Kasumi-1 (cell line): Measurements from ENCODE around the gene NSG1.

Experiments
- DNase-seq, 2 experiments: peaks; one replicate each; lab custom pipeline; 2025; lab: John Stamatoyannopoulos, UW

Gene NSG1

GRCh38 chr4:4396628-4397440, 9.9 kb downstream of the NSG1 start:
- DNase-seq, result no peak

DNA sequence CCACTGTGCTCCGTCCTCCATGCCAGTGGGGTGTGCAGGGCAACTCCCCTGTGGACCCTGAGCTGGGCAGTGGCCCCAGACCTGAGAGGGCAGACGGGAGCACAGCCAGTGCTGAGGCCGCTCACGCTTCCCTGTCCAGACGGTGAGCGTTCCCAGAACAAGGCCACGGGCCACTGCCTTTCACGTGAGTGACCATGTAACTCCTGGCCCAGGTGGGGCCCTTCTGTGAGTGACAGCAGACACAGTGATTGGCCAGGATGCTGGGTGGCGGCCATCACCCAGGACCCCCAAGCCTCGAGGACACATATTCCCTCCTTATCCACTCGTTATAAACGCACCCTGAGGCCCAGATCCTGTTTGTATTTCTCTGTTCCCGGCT, 10.5 kb downstream of the NSG1 start:
- DNase-seq, result no peak

GRCh38 chr4:4398430-4398829, 11.5 kb downstream of the NSG1 start:
- no peak for DNase-seq

- DNase-seq, result no peak
Observed at GRCh38 chr4:4401036-4401435, 14.1 kb downstream of the NSG1 start.

DNA sequence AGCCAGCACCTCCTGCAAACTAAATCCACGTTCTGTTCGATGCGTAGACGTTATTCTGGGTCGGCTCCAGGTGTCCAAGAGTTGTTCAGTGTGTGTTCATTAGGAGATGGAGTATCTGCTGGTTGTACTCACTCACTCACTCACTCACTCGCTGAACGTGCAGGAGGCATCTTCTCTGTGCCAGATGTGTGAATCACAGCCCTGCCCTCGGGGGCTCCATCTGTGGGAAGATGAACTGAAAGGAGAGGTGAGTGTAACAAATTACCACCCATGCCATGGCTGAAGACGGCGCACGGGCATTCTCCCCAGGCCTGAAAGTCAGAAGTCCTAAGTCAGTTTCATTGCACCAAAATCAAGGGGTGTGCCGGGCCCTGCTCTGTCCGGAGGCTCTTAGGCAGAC, 16.1 kb downstream of the NSG1 start:
- no peak for DNase-seq

GRCh38 chr4:4405358-4405962, 18.6 kb downstream of the NSG1 start:
- no peak for DNase-seq

DNA sequence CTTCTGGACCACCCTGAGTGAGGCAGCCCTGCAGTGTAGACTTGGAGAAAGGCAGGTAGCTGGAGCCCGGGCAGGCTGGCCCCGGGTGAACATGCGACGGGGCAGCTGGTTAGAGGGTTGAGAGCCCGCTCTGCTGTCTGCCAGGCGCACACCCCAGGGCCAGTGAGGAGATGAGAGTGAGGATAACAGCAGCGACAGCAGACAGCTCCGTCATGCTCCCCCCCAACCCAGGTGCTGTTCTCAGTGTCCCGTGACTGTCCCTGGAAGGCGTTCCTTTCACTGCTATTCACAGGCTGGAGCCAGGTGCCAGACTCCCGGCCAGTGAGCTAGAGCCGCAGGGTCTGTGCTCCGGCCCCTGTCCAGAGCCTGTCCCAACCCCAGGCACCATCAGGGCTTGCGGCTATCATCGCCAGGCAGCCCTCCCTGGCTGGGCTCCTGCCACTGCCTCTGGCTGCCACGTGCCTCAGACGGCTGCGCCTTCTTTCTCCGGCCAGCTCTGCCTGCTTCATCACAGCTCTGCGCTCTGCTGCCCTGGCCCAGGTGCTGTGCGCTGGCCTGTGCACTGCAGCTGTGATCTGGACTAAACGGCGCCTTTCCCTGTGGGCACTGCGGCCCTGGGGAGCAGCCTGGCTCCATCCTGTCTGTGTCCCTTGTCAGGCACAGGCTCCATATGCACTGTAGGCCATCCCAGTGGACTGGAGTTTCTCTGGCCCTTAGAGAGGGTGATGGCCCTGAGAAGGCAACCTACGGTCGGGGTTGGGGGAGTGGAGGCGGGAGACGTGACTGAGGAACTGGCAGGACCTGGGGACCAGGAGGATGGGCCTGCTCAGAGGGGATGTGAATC, 19.8 kb downstream of the NSG1 start:
- DNase-seq, result no peak

DNA sequence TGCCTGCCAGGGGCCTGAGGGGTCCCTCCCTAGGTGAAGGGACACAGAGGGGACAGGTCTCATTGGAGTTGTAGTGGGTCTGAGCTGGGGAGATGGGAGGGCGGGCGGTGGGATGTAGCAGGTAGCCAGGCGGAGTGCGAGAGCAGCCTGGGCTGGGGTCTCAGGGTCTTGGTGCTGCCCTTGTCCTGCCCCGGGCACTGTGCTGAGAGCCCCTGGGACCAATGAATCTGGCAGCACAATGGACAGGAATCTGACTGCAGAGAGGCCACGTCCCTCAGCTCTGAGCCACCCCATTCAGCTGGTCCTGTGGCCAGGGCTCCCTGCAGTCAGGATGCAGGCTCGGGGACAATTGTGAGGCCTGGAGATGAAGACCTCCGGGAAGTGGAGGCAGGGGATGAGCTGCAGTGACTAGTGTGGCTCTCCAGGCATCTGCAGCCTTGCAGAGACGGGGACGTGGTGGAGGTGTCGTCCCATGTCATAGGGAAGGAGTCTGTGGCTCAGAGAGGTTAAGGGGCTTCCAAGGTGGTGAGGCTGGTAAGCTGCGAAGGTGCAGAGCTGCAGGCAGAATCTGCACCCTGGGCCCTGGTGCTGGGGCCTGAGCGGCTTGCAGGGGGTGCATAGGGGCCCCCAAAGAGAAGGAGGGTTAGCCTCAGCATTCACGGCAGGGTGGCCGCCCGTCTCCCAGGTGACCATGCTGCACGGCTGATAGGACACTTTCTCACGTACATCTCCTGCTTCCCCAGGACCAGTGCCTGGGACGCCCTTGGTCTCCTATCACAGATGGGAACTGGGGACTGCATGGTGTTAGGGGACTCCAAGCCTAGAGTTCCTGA, 20.6 kb downstream of the NSG1 start:
- no peak for DNase-seq

DNA sequence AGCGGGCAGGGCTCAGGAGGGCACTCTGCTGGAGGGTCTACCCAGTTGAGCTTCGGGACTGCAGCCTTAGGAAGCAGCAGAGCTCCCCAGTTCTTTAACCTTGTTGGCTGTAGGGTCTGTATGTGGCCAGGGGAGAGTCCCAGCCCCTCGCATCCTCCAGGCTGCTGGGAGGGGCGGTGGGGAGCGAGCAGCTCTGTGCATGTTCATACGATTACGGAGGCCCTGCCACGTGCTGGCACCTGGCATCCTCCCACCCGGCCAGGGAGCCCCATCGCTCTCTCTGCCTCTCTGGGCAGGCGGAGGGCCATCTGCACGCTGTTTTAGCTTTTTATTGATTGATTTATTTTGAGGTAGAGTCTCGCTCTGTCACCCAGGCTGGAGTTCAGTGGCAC, 21.2 kb downstream of the NSG1 start:
- no peak for DNase-seq

DNA sequence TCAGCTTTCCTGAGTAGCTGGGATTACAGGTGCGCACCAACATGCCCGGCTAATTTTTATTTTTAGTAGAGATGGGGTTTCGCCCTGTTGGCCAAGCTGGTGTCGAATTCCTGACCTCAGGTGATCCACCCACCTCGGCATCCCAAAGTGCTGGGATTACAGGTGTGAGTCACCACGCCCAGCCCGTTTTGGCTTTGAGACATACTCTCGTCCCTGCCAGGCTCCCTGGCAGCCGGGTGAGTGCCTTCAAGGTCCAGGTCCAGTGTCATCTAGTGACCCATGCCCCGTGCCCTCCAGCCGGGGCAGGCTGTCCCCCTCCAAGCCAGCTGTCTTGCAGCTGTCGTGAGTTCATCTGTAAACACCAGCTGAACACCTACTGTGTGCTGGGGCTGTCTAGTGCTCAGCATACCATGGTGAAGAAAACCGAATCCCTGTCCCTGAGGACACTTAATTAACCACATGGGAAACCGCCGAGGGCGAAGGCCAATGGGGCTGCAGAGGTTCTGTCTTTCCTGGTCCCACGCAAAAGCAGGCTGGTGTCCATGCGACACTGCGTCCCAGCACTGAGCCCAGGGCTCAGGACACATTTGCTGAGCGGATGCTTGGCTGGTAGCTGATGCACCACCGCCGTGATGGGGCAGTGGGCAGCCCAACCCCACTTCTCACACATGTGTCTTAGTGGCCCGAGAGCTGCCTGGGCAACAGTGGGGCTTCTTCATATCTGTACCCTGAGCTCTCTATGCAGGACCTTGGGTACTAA, 21.9 kb downstream of the NSG1 start:
- no peak for DNase-seq

DNA sequence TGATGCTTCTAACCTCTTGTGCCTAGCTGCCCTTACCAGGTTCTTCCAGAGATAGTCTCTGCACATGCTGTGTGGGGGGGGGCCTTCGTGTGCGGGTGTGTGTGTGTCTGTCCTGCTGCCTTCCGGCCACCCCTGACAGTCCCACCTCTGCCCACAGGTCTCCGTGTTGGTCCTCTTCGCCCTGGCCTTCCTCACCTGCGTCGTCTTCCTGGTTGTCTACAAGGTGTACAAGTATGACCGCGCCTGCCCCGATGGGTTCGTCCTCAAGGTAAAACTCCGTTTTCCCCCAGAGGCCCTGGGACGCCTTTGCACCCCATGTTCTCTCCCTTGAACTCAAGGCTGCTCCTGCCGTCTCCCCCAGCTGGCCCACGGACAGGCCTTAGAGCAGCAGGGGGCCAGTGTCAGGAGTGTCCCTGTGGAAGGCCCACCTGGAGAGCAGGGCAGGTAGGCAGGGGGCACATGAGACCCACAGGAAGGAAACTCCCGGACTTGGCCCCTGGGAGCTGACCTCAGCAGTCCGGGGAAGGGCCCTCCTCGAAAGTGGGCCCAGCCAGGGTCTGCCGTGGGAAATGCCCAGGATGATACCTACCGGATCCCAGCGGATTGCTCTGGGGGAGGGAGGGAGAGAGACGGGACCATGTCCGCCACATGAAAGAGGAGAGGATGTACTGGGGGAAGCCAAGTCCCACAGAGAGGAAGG, 22.7 kb downstream of the NSG1 start:
- no peak for DNase-seq

DNA sequence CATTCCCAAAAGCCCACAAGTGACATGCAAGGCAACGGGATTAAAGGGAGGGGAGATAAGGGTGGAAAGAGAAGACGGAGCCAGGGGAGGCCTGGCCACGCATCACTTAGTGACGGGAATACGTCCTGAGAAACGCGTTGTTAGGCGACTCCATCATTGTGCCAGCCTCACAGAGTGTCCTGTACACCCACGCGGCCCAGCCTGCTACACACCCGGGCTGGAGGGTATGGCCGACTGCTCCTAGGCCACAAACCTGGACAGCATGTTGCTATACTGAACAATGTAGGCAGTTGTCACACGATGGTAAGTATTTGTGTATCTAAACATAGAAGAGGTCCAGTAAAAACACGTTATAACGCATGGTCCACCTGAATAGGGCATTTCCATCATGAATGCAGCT, 23.4 kb downstream of the NSG1 start:
- no peak for DNase-seq

DNA sequence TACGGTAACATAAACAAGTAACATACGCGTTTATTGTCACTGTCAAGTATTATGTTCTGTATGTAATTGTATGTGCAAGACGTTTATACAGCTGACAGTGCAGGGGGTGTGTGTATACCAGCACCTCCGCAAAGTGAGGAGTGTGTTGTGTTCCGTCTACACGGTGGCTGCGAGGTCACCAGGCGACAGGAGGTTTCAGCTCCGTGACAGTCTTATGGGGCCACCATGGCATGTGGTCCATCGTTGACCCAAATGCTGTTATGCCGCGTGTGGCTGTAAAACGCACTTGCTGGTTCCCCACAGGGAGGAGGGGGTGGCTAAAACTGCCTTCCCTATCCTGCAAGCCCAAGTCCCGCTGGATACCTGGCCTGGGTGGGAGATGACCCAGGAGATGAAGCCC, 25.0 kb downstream of the NSG1 start:
- no peak for DNase-seq

- no peak for DNase-seq
Observed at GRCh38 chr4:4412641-4413372, 25.9 kb downstream of the NSG1 start.

DNA sequence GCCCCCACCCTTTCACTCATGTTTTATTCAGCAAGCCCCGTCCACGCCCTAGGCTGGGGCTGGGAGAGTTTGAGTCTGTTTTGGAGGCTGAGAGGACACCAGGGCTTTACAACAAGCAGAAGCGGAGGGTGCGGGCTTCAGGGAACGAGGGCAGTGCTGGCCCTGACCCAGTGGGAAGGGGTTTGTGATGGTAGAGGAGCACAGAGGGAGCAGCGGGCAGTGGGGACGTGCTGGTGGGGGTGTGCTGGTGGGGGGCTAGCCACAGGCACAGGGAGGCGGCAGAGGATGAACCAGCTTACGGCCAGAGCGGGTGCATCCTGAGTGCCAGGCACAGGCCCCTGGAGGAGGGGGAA, 26.4 kb downstream of the NSG1 start:
- DNase-seq, result no peak

GRCh38 chr4:4413806-4414205, 26.9 kb downstream of the NSG1 start:
- no peak for DNase-seq

DNA sequence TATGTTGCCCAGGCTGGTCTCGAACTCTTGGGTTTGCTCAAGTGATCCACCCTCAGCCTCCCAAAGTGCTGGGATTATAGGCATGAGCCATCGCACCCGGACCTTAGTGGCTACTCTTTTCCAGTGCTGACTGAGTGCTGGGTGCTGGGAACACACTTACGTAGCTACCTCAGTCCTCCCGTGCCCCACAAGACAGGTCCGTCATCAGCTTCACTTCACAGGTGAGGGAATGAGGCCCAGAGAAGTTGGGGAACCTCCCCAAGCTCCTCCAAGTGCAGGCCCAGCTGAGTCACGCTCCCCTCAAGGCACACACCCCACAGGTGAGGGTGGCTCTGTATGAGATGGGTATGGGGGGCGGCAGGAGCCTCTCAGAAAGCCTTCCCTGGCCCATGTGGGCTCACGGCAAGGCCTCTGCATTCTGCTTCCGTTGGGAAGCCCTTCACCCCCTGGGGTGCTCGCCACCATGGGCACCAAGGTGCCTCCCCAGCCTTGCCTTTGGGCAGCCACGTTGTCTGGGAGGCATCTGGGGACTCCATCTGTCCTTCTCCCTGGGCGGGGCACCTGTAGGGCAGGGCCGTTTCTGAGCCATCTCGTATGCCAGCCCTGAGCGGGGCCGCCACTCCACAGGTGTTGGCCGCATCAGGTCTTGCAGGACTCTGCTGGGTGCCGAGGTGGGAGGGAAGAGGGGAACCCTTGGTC, 28.4 kb downstream of the NSG1 start:
- no peak for DNase-seq

- no peak for DNase-seq
Observed at GRCh38 chr4:4415806-4416805, 29.2 kb downstream of the NSG1 start.
